HepG2 (cell line): ENCODE results near the gene MRPS17. TPM values are rescaled to one million over a fixed set of nuclear protein-coding genes. Genes with fewer than 3 reads are reported as not detected.

Source experiments
- ARNT2 ChIP-seq: sonication (generic); formaldehyde crosslinking; IDR thresholded peaks from 2 replicates; pipeline ENCODE4 v1.8.0; 2022; ENCODE audit warnings: mild to moderate bottlenecking, low read depth, missing genetic modification reagents, moderate library complexity
- BORCS8-MEF2B ChIP-seq: sonication (generic); formaldehyde crosslinking; IDR thresholded peaks from 2 replicates; pipeline ENCODE4 v1.8.0; 2022; ENCODE audit warnings: mild to moderate bottlenecking, missing genetic modification reagents
- EED ChIP-seq: sonication (generic); formaldehyde crosslinking; IDR thresholded peaks from 2 replicates; pipeline ENCODE4 v1.5.0; 2020; ENCODE audit warnings: mild to moderate bottlenecking, missing genetic modification reagents
- GMEB1 ChIP-seq: sonication (generic); formaldehyde crosslinking; IDR thresholded peaks from 2 replicates; pipeline ENCODE4 v1.5.1; 2020; ENCODE audit warnings: missing genetic modification reagents, mild to moderate bottlenecking, borderline replicate concordance
- HBP1 ChIP-seq: IDR thresholded peaks from 2 replicates; pipeline ENCODE4 v1.6.1; 2016; ENCODE audit warnings: low read depth, control low read depth
- HMGXB4 ChIP-seq, 2 experiments: sonication (generic) in 1 of 2; formaldehyde crosslinking in 1 of 2; IDR thresholded peaks; 2 replicates each; pipeline versions ENCODE4 v1.4.0 to v1.6.1; 2018 to 2020; ENCODE audit warnings: missing genetic modification reagents in 2 of 2, borderline replicate concordance in 1 of 2, low read depth in 1 of 2, mild to moderate bottlenecking in 1 of 2, missing biosample characterization in 1 of 2
- IKZF4 ChIP-seq: sonication (generic); formaldehyde crosslinking; IDR thresholded peaks from 2 replicates; pipeline ENCODE4 v1.5.1; 2020; ENCODE audit warnings: borderline replicate concordance, mild to moderate bottlenecking, low read depth, missing genetic modification reagents; ENCODE audit errors: not compliant biosample characterization
- IRX3 ChIP-seq: sonication (generic); formaldehyde crosslinking; IDR thresholded peaks from 2 replicates; pipeline ENCODE4 v1.8.1; 2023; ENCODE audit warnings: mild to moderate bottlenecking, low read depth, missing genetic modification reagents, borderline replicate concordance
- MIXL1 ChIP-seq: IDR thresholded peaks from 2 replicates; pipeline ENCODE4 v1.6.1; 2016
- MTA3 ChIP-seq: sonication (generic); formaldehyde crosslinking; IDR thresholded peaks from 2 replicates; pipeline ENCODE4 v1.4.0; 2020; ENCODE audit warnings: missing genetic modification reagents
- NFYC ChIP-seq: IDR thresholded peaks from 2 replicates; pipeline ENCODE4 v1.6.1; 2016; ENCODE audit warnings: missing genetic modification reagents, missing compliant biosample characterization
- PHF8 ChIP-seq: sonication (generic); formaldehyde crosslinking; IDR thresholded peaks from 2 replicates; pipeline ENCODE4 v1.5.0; 2020; ENCODE audit warnings: missing genetic modification reagents
- POLR2AphosphoS5 ChIP-seq: IDR thresholded peaks from 2 replicates; pipeline ENCODE4 v1.6.1; 2012; ENCODE audit warnings: low read depth, low read length
- SKI ChIP-seq: fragments of 450-650 bp; IDR thresholded peaks from one replicate; pipeline ENCODE4 v1.6.1; 2018; ENCODE audit warnings: mild to moderate bottlenecking; ENCODE audit not compliant: partially characterized antibody
- STAG1 ChIP-seq: sonication (generic); formaldehyde crosslinking; IDR thresholded peaks from 2 replicates; pipeline ENCODE4 v1.4.0; 2020; ENCODE audit warnings: missing genetic modification reagents
- ZBTB14 ChIP-seq: sonication (generic); formaldehyde crosslinking; IDR thresholded peaks from 2 replicates; pipeline ENCODE4 v1.4.0; 2020; ENCODE audit warnings: missing genetic modification reagents
- ZBTB38 ChIP-seq: sonication (generic); formaldehyde crosslinking; IDR thresholded peaks from 2 replicates; pipeline ENCODE4 v1.5.1; 2020; ENCODE audit warnings: mild to moderate bottlenecking, missing genetic modification reagents
- ZNF138 ChIP-seq: sonication (generic); formaldehyde crosslinking; IDR thresholded peaks from 2 replicates; pipeline ENCODE4 v1.5.0; 2020; ENCODE audit warnings: mild to moderate bottlenecking, low read depth, missing genetic modification reagents
- ZNF224 ChIP-seq: sonication (generic); formaldehyde crosslinking; IDR thresholded peaks from 2 replicates; pipeline ENCODE4 v1.5.0; 2020; ENCODE audit warnings: mild to moderate bottlenecking, missing genetic modification reagents
- ZNF770 ChIP-seq: sonication (generic); formaldehyde crosslinking; IDR thresholded peaks from 2 replicates; pipeline ENCODE4 v1.5.0; 2020; ENCODE audit warnings: mild to moderate bottlenecking, missing genetic modification reagents
- ZNF792 ChIP-seq: IDR thresholded peaks from 2 replicates; pipeline ENCODE4 v1.6.1; 2016
- polyA plus RNA-seq, 8 experiments: library from polyadenylated mRNA; depleted of rRNA in 3 of 8; stranded (reverse) in 7 of 8; unstranded in 1 of 8; fragments of >200 nt; fragmentation: Illumina TruSeq in 4 of 8; extraction: Trizol in 4 of 8; gene quantifications; 2 replicates each; pipeline versions ENCODE4 v1.2.1 to v1.2.3, GENCODE V29; 2011 to 2016; ENCODE audit warnings: low read depth in 4 of 8, missing spikeins in 1 of 8, mixed read lengths in 1 of 8; ENCODE audit not compliant: insufficient read depth in 1 of 8
- total RNA-seq, 5 experiments: library from RNA; depleted of rRNA; stranded (reverse); fragments of >200 nt; fragmentation: Illumina TruSeq; extraction: Trizol; gene quantifications; 2 replicates each; pipeline ENCODE4 v1.2.3, GENCODE V29; 2016; ENCODE audit warnings: low read depth in 1 of 5

Gene MRPS17
- total and polyA plus RNA-seq, 2 of the 13 experiments (the other 11 are each of a cell fraction or from before 2014, with no cell fraction given): 14.9 to 31.3 TPM

- TF ChIP-seq ZBTB14 (peak; percentile 37; the same call in 1 of the 2 replicates), ARNT2 (peak; percentile 52; the same call in 1 of the 2 replicates), HBP1 (CRISPR knock-in tag) (0 out of 2 replicates have a peak, but pooled peaks have one; percentile 36), IKZF4 (no peak), MTA3 (CRISPR knock-in tag) (no peak), BORCS8-MEF2B (CRISPR knock-in tag) (0 out of 2 replicates have a peak, but pooled peaks have one; percentile 75), PHF8 (peak; percentile 79), NFYC (CRISPR knock-in tag) (peak; percentile 9; the same call in 1 of the 2 replicates), ZNF138 (CRISPR knock-in tag) (no peak), HMGXB4 (CRISPR knock-in tag; IDR thresholded peaks at IDR 0.05; ENCODE audit: borderline replicate concordance in 1 of 2, low read depth in 1 of 2) (peak; percentile 63 to 69; a peak in 2 of 4 replicates), GMEB1 (CRISPR knock-in tag) (peak; percentile 30; the same call in 1 of the 2 replicates), EED (CRISPR knock-in tag) (no peak), ZNF224 (no peak), IRX3 (CRISPR knock-in tag) (peak; percentile 16; the same call in 1 of the 2 replicates), ZNF770 (CRISPR knock-in tag) (peak; percentile 98), ZBTB38 (peak; percentile 61; the same call in 1 of the 2 replicates), MIXL1 (0 out of 2 replicates have a peak, but pooled peaks have one; percentile 24), ZNF792 (no peak), POLR2AphosphoS5 (peak; percentile 68), STAG1 (peak; percentile 51; the same call in 1 of the 2 replicates), SKI (peak; percentile 58)
Observed at GRCh38 chr7:55964261-55965099, 12.8 kb downstream of the MRPS17 start, which contains the start of gene NIPSNAP2 (continued).
